ENCODE data around the gene TRIM43.
"Not testable (repeated sequence)": the region's sequence is repeated elsewhere in the genome, so short reads cannot be mapped to it uniquely, and the experiment has no call there.

The TRIM43 gene

GRCh38 chr2:95595012-95595411, 3.2 kb downstream of the TRIM43 start:
- H3K27me3 ChIP-seq (ENCODE audit: low read depth, low read length); H3K4me3 ChIP-seq (ENCODE audit: low read depth in 1 of 2, low read length in 2 of 2): not testable (repeated sequence)

GRCh38 chr2:95601301-95601700, 9.5 kb downstream of the TRIM43 start:
- not testable (repeated sequence) for H3K36me3 ChIP-seq (ENCODE audit: control insufficient read depth in 1 of 2, insufficient read depth in 2 of 2, low read length in 2 of 2); H3K9me3 ChIP-seq (ENCODE audit: control insufficient read depth in 1 of 2, low read length in 2 of 2); H3K4me1 ChIP-seq (ENCODE audit: control insufficient read depth in 1 of 2, insufficient read depth in 2 of 2, low read length in 2 of 2); H3K4me3 ChIP-seq (ENCODE audit: low read depth in 1 of 2, low read length in 2 of 2); H3K27ac ChIP-seq (ENCODE audit: low read length); H3K27me3 ChIP-seq (ENCODE audit: low read depth, low read length)

More at GRCh38 chr2:95595012-95595411, 3.2 kb downstream of the TRIM43 start:
- H3K36me3 ChIP-seq (ENCODE audit: control insufficient read depth in 1 of 2, insufficient read depth in 2 of 2, low read length in 2 of 2); H3K4me1 ChIP-seq (ENCODE audit: control insufficient read depth in 1 of 2, insufficient read depth in 2 of 2, low read length in 2 of 2); H3K27ac ChIP-seq (ENCODE audit: low read length); H3K9me3 ChIP-seq (ENCODE audit: control insufficient read depth in 1 of 2, low read length in 2 of 2): not testable (repeated sequence)

- not testable (repeated sequence) for H3K4me1 ChIP-seq (ENCODE audit: control insufficient read depth in 1 of 2, insufficient read depth in 2 of 2, low read length in 2 of 2); H3K4me3 ChIP-seq (ENCODE audit: low read depth in 1 of 2, low read length in 2 of 2); H3K9me3 ChIP-seq (ENCODE audit: control insufficient read depth in 1 of 2, low read length in 2 of 2); H3K27me3 ChIP-seq (ENCODE audit: low read depth, low read length); H3K36me3 ChIP-seq (ENCODE audit: control insufficient read depth in 1 of 2, insufficient read depth in 2 of 2, low read length in 2 of 2); H3K27ac ChIP-seq (ENCODE audit: low read length)
Observed at GRCh38 chr2:95602146-95602545, 10.3 kb downstream of the TRIM43 start.

GRCh38 chr2:95608356-95608755, 16.6 kb downstream of the TRIM43 start:
- H3K27ac ChIP-seq (ENCODE audit: low read length); H3K27me3 ChIP-seq (ENCODE audit: low read depth, low read length); H3K4me3 ChIP-seq (ENCODE audit: low read depth in 1 of 2, low read length in 2 of 2); H3K9me3 ChIP-seq (ENCODE audit: control insufficient read depth in 1 of 2, low read length in 2 of 2); H3K4me1 ChIP-seq (ENCODE audit: control insufficient read depth in 1 of 2, insufficient read depth in 2 of 2, low read length in 2 of 2); H3K36me3 ChIP-seq (ENCODE audit: control insufficient read depth in 1 of 2, insufficient read depth in 2 of 2, low read length in 2 of 2): not testable (repeated sequence)

GRCh38 chr2:95609764-95610163, 18.0 kb downstream of the TRIM43 start:
- H3K9me3 ChIP-seq (ENCODE audit: control insufficient read depth in 1 of 2, low read length in 2 of 2); H3K4me3 ChIP-seq (ENCODE audit: low read depth in 1 of 2, low read length in 2 of 2); H3K36me3 ChIP-seq (ENCODE audit: control insufficient read depth in 1 of 2, insufficient read depth in 2 of 2, low read length in 2 of 2); H3K4me1 ChIP-seq (ENCODE audit: control insufficient read depth in 1 of 2, insufficient read depth in 2 of 2, low read length in 2 of 2); H3K27me3 ChIP-seq (ENCODE audit: low read depth, low read length); H3K27ac ChIP-seq (ENCODE audit: low read length): not testable (repeated sequence)

GRCh38 chr2:95613048-95613447, 21.2 kb downstream of the TRIM43 start:
- H3K36me3 ChIP-seq (ENCODE audit: control insufficient read depth in 1 of 2, insufficient read depth in 2 of 2, low read length in 2 of 2); H3K4me3 ChIP-seq (ENCODE audit: low read depth in 1 of 2, low read length in 2 of 2); H3K27ac ChIP-seq (ENCODE audit: low read length); H3K9me3 ChIP-seq (ENCODE audit: control insufficient read depth in 1 of 2, low read length in 2 of 2); H3K27me3 ChIP-seq (ENCODE audit: low read depth, low read length); H3K4me1 ChIP-seq (ENCODE audit: control insufficient read depth in 1 of 2, insufficient read depth in 2 of 2, low read length in 2 of 2): not testable (repeated sequence)

GRCh38 chr2:95622728-95623127, 30.9 kb downstream of the TRIM43 start:
- not testable (repeated sequence) for H3K9me3 ChIP-seq (ENCODE audit: control insufficient read depth in 1 of 2, low read length in 2 of 2); H3K27me3 ChIP-seq (ENCODE audit: low read depth, low read length); H3K4me1 ChIP-seq (ENCODE audit: control insufficient read depth in 1 of 2, insufficient read depth in 2 of 2, low read length in 2 of 2); H3K4me3 ChIP-seq (ENCODE audit: low read depth in 1 of 2, low read length in 2 of 2); H3K27ac ChIP-seq (ENCODE audit: low read length); H3K36me3 ChIP-seq (ENCODE audit: control insufficient read depth in 1 of 2, insufficient read depth in 2 of 2, low read length in 2 of 2)

GRCh38 chr2:95630987-95631386, 39.2 kb downstream of the TRIM43 start:
- not testable (repeated sequence) for H3K4me3 ChIP-seq (ENCODE audit: low read depth in 1 of 2, low read length in 2 of 2); H3K27ac ChIP-seq (ENCODE audit: low read length); H3K4me1 ChIP-seq (ENCODE audit: control insufficient read depth in 1 of 2, insufficient read depth in 2 of 2, low read length in 2 of 2); H3K27me3 ChIP-seq (ENCODE audit: low read depth, low read length); H3K36me3 ChIP-seq (ENCODE audit: control insufficient read depth in 1 of 2, insufficient read depth in 2 of 2, low read length in 2 of 2); H3K9me3 ChIP-seq (ENCODE audit: control insufficient read depth in 1 of 2, low read length in 2 of 2)

GRCh38 chr2:95633626-95634259, 41.9 kb downstream of the TRIM43 start:
- not testable (repeated sequence) for H3K27me3 ChIP-seq (ENCODE audit: low read depth, low read length); H3K9me3 ChIP-seq (ENCODE audit: control insufficient read depth in 1 of 2, low read length in 2 of 2); H3K4me1 ChIP-seq (ENCODE audit: control insufficient read depth in 1 of 2, insufficient read depth in 2 of 2, low read length in 2 of 2); H3K27ac ChIP-seq (ENCODE audit: low read length); H3K36me3 ChIP-seq (ENCODE audit: control insufficient read depth in 1 of 2, insufficient read depth in 2 of 2, low read length in 2 of 2); H3K4me3 ChIP-seq (ENCODE audit: low read depth in 1 of 2, low read length in 2 of 2)

- not testable (repeated sequence) for H3K27me3 ChIP-seq (ENCODE audit: low read depth, low read length); H3K9me3 ChIP-seq (ENCODE audit: control insufficient read depth in 1 of 2, low read length in 2 of 2); H3K4me1 ChIP-seq (ENCODE audit: control insufficient read depth in 1 of 2, insufficient read depth in 2 of 2, low read length in 2 of 2); H3K27ac ChIP-seq (ENCODE audit: low read length); H3K4me3 ChIP-seq (ENCODE audit: low read depth in 1 of 2, low read length in 2 of 2); H3K36me3 ChIP-seq (ENCODE audit: control insufficient read depth in 1 of 2, insufficient read depth in 2 of 2, low read length in 2 of 2)
Observed at GRCh38 chr2:95640515-95641288, 48.9 kb downstream of the TRIM43 start.

GRCh38 chr2:95641289-95641575, 49.4 kb downstream of the TRIM43 start:
- not testable (repeated sequence) for H3K4me1 ChIP-seq (ENCODE audit: control insufficient read depth in 1 of 2, insufficient read depth in 2 of 2, low read length in 2 of 2); H3K36me3 ChIP-seq (ENCODE audit: control insufficient read depth in 1 of 2, insufficient read depth in 2 of 2, low read length in 2 of 2); H3K27me3 ChIP-seq (ENCODE audit: low read depth, low read length); H3K9me3 ChIP-seq (ENCODE audit: control insufficient read depth in 1 of 2, low read length in 2 of 2); H3K4me3 ChIP-seq (ENCODE audit: low read depth in 1 of 2, low read length in 2 of 2); H3K27ac ChIP-seq (ENCODE audit: low read length)

- not testable (repeated sequence) for H3K27ac ChIP-seq (ENCODE audit: low read length); H3K4me1 ChIP-seq (ENCODE audit: control insufficient read depth in 1 of 2, insufficient read depth in 2 of 2, low read length in 2 of 2); H3K27me3 ChIP-seq (ENCODE audit: low read depth, low read length); H3K36me3 ChIP-seq (ENCODE audit: control insufficient read depth in 1 of 2, insufficient read depth in 2 of 2, low read length in 2 of 2); H3K9me3 ChIP-seq (ENCODE audit: control insufficient read depth in 1 of 2, low read length in 2 of 2); H3K4me3 ChIP-seq (ENCODE audit: low read depth in 1 of 2, low read length in 2 of 2)
Observed at GRCh38 chr2:95641787-95642186, 50.0 kb downstream of the TRIM43 start.
